K562 (cell line): Measurements from ENCODE around the gene TBR1. TPM values are rescaled to one million over a fixed set of nuclear protein-coding genes. Genes with fewer than 3 reads are reported as not detected.

ENCODE experiments used
- ATAC-seq: fragments of 200-7000 bp; cut with Tn5 transposase; 3 replicates; pipeline ENCODE4 v1.9.1; 2020; ENCODE audit warnings: moderate library complexity
- BruUV-seq: library from RNA; stranded (reverse); fragments of 400-500 nt; replicated peaks from 2 replicates; lab custom pipeline; 2021; lab: Mats Ljungman, UMichigan
- CTCF ChIA-PET: fragments of 300-600 bp; formaldehyde crosslinking; extraction: SDS; loops from one replicate; lab custom pipeline; 2021; ENCODE audit warnings: low intra/inter-chr PET ratio; lab: Yijun Ruan, JAX
- POLR2A ChIA-PET: fragments of 300-600, 350-650 bp; sonication (Branson Sonifier 250); formaldehyde crosslinking; extraction: SDS; loops from one replicate; lab custom pipeline; 2021; ENCODE audit warnings: antibody characterized with exemption, inconsistent platforms; lab: Yijun Ruan, JAX
- DNase-seq, 4 experiments: peaks; one replicate each; pipeline versions ENCODE4 v3.0.0 to v3.0.0-alpha.2; 2011 to 2018; ENCODE audit warnings: low spot score in 3 of 4, mixed read lengths in 3 of 4; ENCODE audit errors: extremely low read depth in 1 of 4
- FAIRE-seq: peaks from 2 replicates; lab custom pipeline; 2011; peaks lifted over from hg19 to GRCh38; lab: Jason Lieb, UNC
- H2AFZ ChIP-seq: 2 replicates; pipeline ENCODE4 v1.6.0; 2011; ENCODE audit warnings: low read depth, low read length, control low read depth, inconsistent platforms
- H3K27ac ChIP-seq: fragments of 200-600 bp; 3 replicates; pipeline ENCODE4 v1.8.0; 2011; ENCODE audit warnings: low read depth, mild to moderate bottlenecking, control low read depth, inconsistent platforms, low read length, moderate library complexity, mixed read lengths; ENCODE audit errors: extremely low read depth
- H3K27me3 ChIP-seq, 2 experiments: fragments of 300-600 bp in 1 of 2; 2 replicates in 1 of 2; 3 replicates in 1 of 2; pipeline versions ENCODE4 v1.6.0 to v1.8.0; 2011; ENCODE audit warnings: inconsistent platforms in 2 of 2, low read length in 2 of 2, mild to moderate bottlenecking in 1 of 2, mixed read lengths in 1 of 2, moderate library complexity in 1 of 2; ENCODE audit not compliant: control insufficient read depth in 2 of 2, insufficient read depth in 2 of 2
- H3K36me3 ChIP-seq: fragments of 300-600 bp; 3 replicates; pipeline ENCODE4 v1.8.0; 2011; ENCODE audit warnings: mild to moderate bottlenecking, low read length, inconsistent platforms; ENCODE audit not compliant: control insufficient read depth, insufficient read depth
- H3K4me1 ChIP-seq, 2 experiments: fragments of 200-600 bp in 1 of 2; replicated peaks in 1 of 2; 2 replicates in 1 of 2; 3 replicates in 1 of 2; pipeline versions ENCODE4 v1.5.1 to v1.8.0; 2011; ENCODE audit warnings: inconsistent platforms in 2 of 2, low read length in 2 of 2, mild to moderate bottlenecking in 1 of 2, mixed read lengths in 1 of 2, moderate library complexity in 1 of 2; ENCODE audit not compliant: control insufficient read depth in 2 of 2, insufficient read depth in 2 of 2
- H3K4me2 ChIP-seq: 2 replicates; pipeline ENCODE4 v1.6.1; 2011; ENCODE audit warnings: low read length, control low read depth, inconsistent platforms, mixed read lengths; ENCODE audit not compliant: insufficient read depth
- H3K4me3 ChIP-seq: fragments of 200-600 bp; sonication (generic), shearing (Covaris generic); 2 replicates; pipeline ENCODE4 v1.5.1; 2016; ENCODE audit warnings: control low read depth, inconsistent platforms
- H3K79me2 ChIP-seq: fragments of 200-600 bp; 3 replicates; pipeline ENCODE4 v1.8.0; 2011; ENCODE audit warnings: low read length, inconsistent platforms; ENCODE audit not compliant: control insufficient read depth, insufficient read depth
- H3K9ac ChIP-seq, 2 experiments: 2 replicates each; pipeline versions ENCODE4 v1.6.0 to v1.6.1; 2011; ENCODE audit warnings: low read depth in 2 of 2, low read length in 2 of 2, control low read depth in 1 of 2, inconsistent platforms in 1 of 2, mild to moderate bottlenecking in 1 of 2, mixed read lengths in 1 of 2; ENCODE audit not compliant: insufficient read depth in 1 of 2
- H3K9me1 ChIP-seq: one replicate; pipeline ENCODE4 v1.6.0; 2011; ENCODE audit warnings: inconsistent platforms, mild to moderate bottlenecking, low read length, moderate library complexity; ENCODE audit not compliant: control insufficient read depth, insufficient read depth
- H3K9me3 ChIP-seq: replicated peaks from 2 replicates; pipeline ENCODE4 v1.5.1; 2011; ENCODE audit warnings: low read depth, low read length, inconsistent platforms; ENCODE audit not compliant: control insufficient read depth, insufficient read depth
- H4K20me1 ChIP-seq: replicated peaks from 2 replicates; pipeline ENCODE4 v1.6.1; 2011; ENCODE audit warnings: low read length, inconsistent platforms, mixed read lengths; ENCODE audit not compliant: control insufficient read depth, insufficient read depth
- DMBX1 ChIP-seq: fragments of 250-450 bp; sonication (Bioruptor Pico); IDR thresholded peaks from 2 replicates; pipeline ENCODE4 v1.8.0; 2022; ENCODE audit warnings: inconsistent platforms, mild to moderate bottlenecking, moderate library complexity, borderline replicate concordance
- DPF2 ChIP-seq: fragments of 450-650 bp; IDR thresholded peaks from 2 replicates; pipeline ENCODE4 v1.6.1; 2016
- MAFF ChIP-seq: IDR thresholded peaks from 2 replicates; pipeline ENCODE4 v1.6.1; 2012; ENCODE audit warnings: low read length, improper control_type of control experiment
- SPI1 ChIP-seq: IDR thresholded peaks from 2 replicates; pipeline ENCODE4 v1.6.1; 2011; ENCODE audit warnings: low read depth, low read length, control low read depth, borderline replicate concordance
- ZNF217 ChIP-seq: sonication (generic); formaldehyde crosslinking; IDR thresholded peaks from 2 replicates; pipeline ENCODE4 v1.8.0; 2022; ENCODE audit warnings: mild to moderate bottlenecking, missing genetic modification reagents
- WGBS: fragments of 100-300 bp; shearing (Covaris generic); methylation state at CpG from one replicate; pipeline ENCODE4 v1.1.6; 2016; ENCODE audit warnings: low coverage, mixed read lengths; ENCODE audit not compliant: insufficient coverage; ENCODE audit errors: missing lambda C conversion rate; 5-methylcytosine and 5-hydroxymethylcytosine counted together
- in situ Hi-C: fragments of 300-500 bp; cut with MboI; formaldehyde crosslinking; loops from 4 replicates; pipeline ENCODE4 v1.15.0; 2018; ENCODE audit warnings: inconsistent platforms, mixed read lengths
- intact Hi-C: fragments of 100-400 bp; cut with micrococcal nuclease; formaldehyde crosslinking; loops from 2 replicates; pipeline ENCODE4 v1.14.2; 2022
- polyA plus RNA-seq, 8 experiments: library from polyadenylated mRNA; depleted of rRNA in 4 of 8; stranded (reverse) in 5 of 8; unstranded in 3 of 8; fragments of >200 nt; fragmentation: Nextera tagmentation in 2 of 8; fragmentation: Illumina TruSeq in 1 of 8; extraction: Ambion mirVana in 2 of 8; extraction: Trizol in 1 of 8; gene quantifications; 2 replicates each; pipeline versions ENCODE4 v1.2.1 to v1.2.3, GENCODE V29; 2011 to 2014; ENCODE audit warnings: inconsistent platforms in 1 of 8, missing spikeins in 1 of 8
- total RNA-seq, 7 experiments: library from RNA; depleted of rRNA in 6 of 7; stranded (reverse); fragments of >200 nt in 6 of 7; fragmentation: Illumina TruSeq in 2 of 7; extraction: Trizol in 2 of 7; gene quantifications; 2 replicates each; pipeline versions ENCODE4 v1.2.1 to v1.2.3, GENCODE V29; 2011 to 2021; ENCODE audit warnings: low replicate concordance in 1 of 7
- TF ChIP-seq, protein P1 (sequence below): fragments of 250-450 bp; sonication (Bioruptor Pico); IDR thresholded peaks from 2 replicates; pipeline ENCODE4 v1.5.0; 2021; ENCODE audit warnings: mild to moderate bottlenecking, moderate library complexity
- TF ChIP-seq, protein P2 (sequence below), 2 experiments: fragments of 150-350 bp in 1 of 2; IDR thresholded peaks; 2 replicates each; pipeline ENCODE4 v1.6.1; 2012 to 2016; ENCODE audit warnings: low read depth in 2 of 2, low read length in 2 of 2, mild to moderate bottlenecking in 1 of 2, moderate library complexity in 1 of 2
- TF ChIP-seq, protein P3 (sequence below): sonication (generic); formaldehyde crosslinking; IDR thresholded peaks from 2 replicates; pipeline ENCODE4 v1.8.0; 2023; ENCODE audit warnings: mild to moderate bottlenecking, missing genetic modification reagents
- TF ChIP-seq, protein P4 (sequence below): sonication (generic); formaldehyde crosslinking; IDR thresholded peaks from 2 replicates; pipeline ENCODE4 v1.8.1; 2022; ENCODE audit warnings: missing genetic modification reagents

The TBR1 gene
- total and polyA plus RNA-seq, 9 of the 15 experiments (the other 6 are each of a cell fraction or from before 2014, with no cell fraction given): 0.01 to 0.09 TPM; not detected in 7

DNA sequence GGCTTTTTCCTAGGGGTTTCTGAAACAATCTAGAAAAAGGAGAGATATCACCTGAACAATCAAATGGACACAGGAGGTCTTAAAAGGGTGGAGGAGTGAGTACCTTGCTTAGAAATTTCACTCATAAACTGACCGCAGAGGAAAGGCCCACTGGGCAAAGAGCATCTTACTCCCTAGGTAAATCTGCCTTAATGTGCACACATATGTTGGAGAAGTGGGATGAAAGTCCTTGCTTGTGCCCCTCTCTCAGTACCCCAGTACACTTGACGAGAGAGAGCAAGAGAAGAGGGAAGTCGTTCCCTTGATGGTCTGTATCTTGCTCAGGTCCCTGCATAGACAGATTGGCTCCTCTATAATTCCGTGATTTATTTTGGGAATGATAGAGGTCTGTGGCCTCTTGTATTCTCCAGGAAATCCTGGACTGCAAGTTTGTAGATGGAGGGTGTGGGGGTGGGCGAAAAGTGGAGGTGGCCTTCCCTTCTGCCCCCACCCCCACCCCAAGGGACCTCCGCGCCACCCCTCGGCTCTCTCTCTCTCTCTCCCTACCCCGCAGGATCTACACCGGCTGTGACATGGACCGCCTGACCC is 6.8 kb downstream of the TBR1 start:
- POLR2A ChIA-PET: no interaction called here
- WGBS: 39% methylated on average over 6 of the region's 11 CpGs
- BruUV-seq: no TSS peak
- TF ChIP-seq, protein P1, sequence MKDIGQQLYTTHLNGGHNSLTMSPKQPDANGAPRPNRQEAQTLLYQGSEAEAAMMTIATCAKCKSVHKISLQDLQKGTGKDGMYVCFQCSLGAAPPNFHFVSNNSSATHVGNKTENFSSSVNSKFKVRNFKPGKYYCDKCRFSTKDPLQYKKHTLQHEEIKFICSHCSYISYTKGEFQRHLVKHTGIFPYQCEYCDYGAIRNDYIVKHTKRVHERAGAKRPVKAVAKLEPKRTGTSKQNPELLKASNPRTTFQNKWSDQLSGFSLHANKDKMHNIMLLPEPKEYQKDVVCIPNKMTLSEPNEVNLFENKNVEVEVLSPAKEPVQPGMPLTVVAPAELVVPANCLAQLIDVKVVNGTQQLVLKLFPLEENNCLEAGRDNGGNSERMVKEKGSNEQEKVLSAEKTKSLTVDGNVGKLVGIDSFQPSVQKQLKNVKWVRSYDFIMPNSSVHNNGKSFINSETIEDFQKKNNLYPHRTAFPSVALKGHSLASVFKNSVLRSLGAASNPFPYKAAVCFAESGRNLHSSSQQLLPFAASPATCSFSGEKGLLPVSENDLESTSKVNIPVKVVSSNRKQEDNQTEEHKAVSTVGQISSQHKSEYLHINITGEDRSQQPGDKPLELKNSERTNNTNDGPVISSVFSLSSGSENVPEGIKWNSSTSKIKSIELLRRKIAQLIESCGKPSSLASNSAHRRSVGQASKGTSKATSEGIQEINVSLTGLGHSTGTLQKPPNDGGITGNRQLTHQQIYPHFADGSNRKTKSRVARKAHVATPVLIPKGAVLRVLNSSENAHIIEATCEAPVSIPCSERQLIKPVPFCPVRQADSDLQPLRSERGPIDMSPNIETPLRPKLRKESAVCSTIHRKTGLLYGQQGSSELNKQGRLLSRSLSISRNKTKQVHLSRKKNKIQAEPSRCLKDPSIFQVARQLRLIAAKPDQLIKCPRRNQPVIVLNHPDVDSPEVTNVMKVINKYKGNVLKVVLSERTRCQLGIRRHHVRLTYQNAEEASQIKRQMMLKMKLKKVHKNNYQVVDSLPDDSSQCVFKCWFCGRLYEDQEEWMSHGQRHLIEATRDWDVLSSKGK (CRISPR knock-in tag): no peak
- TF ChIP-seq, protein P2, sequence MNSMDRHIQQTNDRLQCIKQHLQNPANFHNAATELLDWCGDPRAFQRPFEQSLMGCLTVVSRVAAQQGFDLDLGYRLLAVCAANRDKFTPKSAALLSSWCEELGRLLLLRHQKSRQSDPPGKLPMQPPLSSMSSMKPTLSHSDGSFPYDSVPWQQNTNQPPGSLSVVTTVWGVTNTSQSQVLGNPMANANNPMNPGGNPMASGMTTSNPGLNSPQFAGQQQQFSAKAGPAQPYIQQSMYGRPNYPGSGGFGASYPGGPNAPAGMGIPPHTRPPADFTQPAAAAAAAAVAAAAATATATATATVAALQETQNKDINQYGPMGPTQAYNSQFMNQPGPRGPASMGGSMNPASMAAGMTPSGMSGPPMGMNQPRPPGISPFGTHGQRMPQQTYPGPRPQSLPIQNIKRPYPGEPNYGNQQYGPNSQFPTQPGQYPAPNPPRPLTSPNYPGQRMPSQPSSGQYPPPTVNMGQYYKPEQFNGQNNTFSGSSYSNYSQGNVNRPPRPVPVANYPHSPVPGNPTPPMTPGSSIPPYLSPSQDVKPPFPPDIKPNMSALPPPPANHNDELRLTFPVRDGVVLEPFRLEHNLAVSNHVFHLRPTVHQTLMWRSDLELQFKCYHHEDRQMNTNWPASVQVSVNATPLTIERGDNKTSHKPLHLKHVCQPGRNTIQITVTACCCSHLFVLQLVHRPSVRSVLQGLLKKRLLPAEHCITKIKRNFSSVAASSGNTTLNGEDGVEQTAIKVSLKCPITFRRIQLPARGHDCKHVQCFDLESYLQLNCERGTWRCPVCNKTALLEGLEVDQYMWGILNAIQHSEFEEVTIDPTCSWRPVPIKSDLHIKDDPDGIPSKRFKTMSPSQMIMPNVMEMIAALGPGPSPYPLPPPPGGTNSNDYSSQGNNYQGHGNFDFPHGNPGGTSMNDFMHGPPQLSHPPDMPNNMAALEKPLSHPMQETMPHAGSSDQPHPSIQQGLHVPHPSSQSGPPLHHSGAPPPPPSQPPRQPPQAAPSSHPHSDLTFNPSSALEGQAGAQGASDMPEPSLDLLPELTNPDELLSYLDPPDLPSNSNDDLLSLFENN (IDR thresholded peaks at IDR 0.05; ENCODE audit: low read depth in 2 of 2, low read length in 2 of 2): no peak
- TF ChIP-seq MAFF (no peak), DPF2 (no peak), SPI1 (no peak), ZNF217 (CRISPR knock-in tag) (no peak), DMBX1 (CRISPR knock-in tag) (no peak)
- TF ChIP-seq, protein P3, sequence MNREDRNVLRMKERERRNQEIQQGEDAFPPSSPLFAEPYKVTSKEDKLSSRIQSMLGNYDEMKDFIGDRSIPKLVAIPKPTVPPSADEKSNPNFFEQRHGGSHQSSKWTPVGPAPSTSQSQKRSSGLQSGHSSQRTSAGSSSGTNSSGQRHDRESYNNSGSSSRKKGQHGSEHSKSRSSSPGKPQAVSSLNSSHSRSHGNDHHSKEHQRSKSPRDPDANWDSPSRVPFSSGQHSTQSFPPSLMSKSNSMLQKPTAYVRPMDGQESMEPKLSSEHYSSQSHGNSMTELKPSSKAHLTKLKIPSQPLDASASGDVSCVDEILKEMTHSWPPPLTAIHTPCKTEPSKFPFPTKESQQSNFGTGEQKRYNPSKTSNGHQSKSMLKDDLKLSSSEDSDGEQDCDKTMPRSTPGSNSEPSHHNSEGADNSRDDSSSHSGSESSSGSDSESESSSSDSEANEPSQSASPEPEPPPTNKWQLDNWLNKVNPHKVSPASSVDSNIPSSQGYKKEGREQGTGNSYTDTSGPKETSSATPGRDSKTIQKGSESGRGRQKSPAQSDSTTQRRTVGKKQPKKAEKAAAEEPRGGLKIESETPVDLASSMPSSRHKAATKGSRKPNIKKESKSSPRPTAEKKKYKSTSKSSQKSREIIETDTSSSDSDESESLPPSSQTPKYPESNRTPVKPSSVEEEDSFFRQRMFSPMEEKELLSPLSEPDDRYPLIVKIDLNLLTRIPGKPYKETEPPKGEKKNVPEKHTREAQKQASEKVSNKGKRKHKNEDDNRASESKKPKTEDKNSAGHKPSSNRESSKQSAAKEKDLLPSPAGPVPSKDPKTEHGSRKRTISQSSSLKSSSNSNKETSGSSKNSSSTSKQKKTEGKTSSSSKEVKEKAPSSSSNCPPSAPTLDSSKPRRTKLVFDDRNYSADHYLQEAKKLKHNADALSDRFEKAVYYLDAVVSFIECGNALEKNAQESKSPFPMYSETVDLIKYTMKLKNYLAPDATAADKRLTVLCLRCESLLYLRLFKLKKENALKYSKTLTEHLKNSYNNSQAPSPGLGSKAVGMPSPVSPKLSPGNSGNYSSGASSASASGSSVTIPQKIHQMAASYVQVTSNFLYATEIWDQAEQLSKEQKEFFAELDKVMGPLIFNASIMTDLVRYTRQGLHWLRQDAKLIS (CRISPR knock-in tag): no peak
- TF ChIP-seq, protein P4, sequence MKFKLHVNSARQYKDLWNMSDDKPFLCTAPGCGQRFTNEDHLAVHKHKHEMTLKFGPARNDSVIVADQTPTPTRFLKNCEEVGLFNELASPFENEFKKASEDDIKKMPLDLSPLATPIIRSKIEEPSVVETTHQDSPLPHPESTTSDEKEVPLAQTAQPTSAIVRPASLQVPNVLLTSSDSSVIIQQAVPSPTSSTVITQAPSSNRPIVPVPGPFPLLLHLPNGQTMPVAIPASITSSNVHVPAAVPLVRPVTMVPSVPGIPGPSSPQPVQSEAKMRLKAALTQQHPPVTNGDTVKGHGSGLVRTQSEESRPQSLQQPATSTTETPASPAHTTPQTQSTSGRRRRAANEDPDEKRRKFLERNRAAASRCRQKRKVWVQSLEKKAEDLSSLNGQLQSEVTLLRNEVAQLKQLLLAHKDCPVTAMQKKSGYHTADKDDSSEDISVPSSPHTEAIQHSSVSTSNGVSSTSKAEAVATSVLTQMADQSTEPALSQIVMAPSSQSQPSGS: no peak

More for the DNA sequence above, 6.8 kb downstream of the TBR1 start:
- in situ Hi-C loops (no loop called here), intact Hi-C loops (no loop called here)
- Histone ChIP-seq H3K27me3 (peaks cover 55 to 63% of the 10 kb centered on the region in 2 experiments), H3K9me1 (no peaks in the 10 kb centered on the region), H3K4me3 (no peak overlapping the region), H3K4me2 (no peak overlapping the region), H4K20me1 (no peaks in the 10 kb centered on the region), H3K9me3 (no peaks in the 10 kb centered on the region), H3K4me1 (peaks cover 0 to 22% of the 10 kb centered on the region in 2 experiments; a peak in 2 of 5 replicates), H3K27ac (no peak overlapping the region), H2AFZ (no peak overlapping the region), H3K9ac (no peak overlapping the region), H3K79me2 (no peaks in the 10 kb centered on the region), H3K36me3 (no peaks in the 10 kb centered on the region)
- CTCF ChIA-PET: no interaction called here
- FAIRE-seq (no peak), ATAC-seq (no peak), DNase-seq (no peak)
